SU-DHL-6 (cell line): ENCODE measurements around the gene CLDN25.

Source experiments
- CTCF ChIP-seq: fragments of 200-600 bp; sonication (generic); IDR thresholded peaks from one replicate; pipeline ENCODE4 v1.5.1; 2017; ENCODE audit warnings: antibody characterized with exemption, mild to moderate bottlenecking, low read length, moderate library complexity; ENCODE audit not compliant: insufficient read depth, poor library complexity, severe bottlenecking
- EZH2phosphoT487 ChIP-seq: fragments of 200-600 bp; sonication (generic), shearing (Covaris generic); conservative IDR thresholded peaks from 2 replicates; pipeline ENCODE4 v1.6.1; 2018; ENCODE audit warnings: mild to moderate bottlenecking, antibody characterized with exemption, low read length, moderate library complexity, mixed read lengths

- no peak for TF ChIP-seq CTCF
- TF ChIP-seq EZH2phosphoT487: no peak
Measured at GRCh38 chr11:113760241-113760640, 19.4 kb upstream of the CLDN25 start.
